ENCODE measurements around the gene OTOG.

DNA sequence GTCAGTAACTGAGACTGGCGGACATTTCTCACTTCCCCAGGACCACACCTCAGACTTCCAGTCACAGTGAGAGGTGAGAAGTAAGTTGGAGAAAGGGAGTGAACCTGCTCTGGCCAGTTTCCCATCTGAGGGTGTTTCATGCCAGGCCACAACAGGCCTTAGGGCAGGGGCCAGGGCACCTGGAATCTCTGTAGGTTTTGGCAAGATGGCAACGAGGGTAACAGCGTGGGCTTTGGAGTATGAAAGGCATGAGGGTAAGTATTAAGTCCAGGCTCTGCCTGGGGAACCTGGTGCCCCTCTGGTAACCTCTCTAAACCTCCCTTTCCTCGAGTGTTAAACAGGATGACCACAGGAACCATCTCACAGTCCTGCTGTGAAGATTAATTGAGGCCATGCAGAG lies 41.9 kb upstream of the OTOG start:
- TF ChIP-seq, protein P1, sequence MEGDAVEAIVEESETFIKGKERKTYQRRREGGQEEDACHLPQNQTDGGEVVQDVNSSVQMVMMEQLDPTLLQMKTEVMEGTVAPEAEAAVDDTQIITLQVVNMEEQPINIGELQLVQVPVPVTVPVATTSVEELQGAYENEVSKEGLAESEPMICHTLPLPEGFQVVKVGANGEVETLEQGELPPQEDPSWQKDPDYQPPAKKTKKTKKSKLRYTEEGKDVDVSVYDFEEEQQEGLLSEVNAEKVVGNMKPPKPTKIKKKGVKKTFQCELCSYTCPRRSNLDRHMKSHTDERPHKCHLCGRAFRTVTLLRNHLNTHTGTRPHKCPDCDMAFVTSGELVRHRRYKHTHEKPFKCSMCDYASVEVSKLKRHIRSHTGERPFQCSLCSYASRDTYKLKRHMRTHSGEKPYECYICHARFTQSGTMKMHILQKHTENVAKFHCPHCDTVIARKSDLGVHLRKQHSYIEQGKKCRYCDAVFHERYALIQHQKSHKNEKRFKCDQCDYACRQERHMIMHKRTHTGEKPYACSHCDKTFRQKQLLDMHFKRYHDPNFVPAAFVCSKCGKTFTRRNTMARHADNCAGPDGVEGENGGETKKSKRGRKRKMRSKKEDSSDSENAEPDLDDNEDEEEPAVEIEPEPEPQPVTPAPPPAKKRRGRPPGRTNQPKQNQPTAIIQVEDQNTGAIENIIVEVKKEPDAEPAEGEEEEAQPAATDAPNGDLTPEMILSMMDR (IDR thresholded peaks at IDR 0.05): no peak
- no peak for TF ChIP-seq POLR2AphosphoS5 (IDR thresholded peaks at IDR 0.05; ENCODE audit: insufficient read depth in 1 of 2, low read depth in 1 of 2)

Measured in vagina (tissue), 2 donors.